ENCODE data around the gene EFNA5.

- TF ChIP-seq CREB5 (CRISPR knock-in tag; IDR thresholded peaks at IDR 0.05; ENCODE audit: low read depth) (no peak), OSR1 (CRISPR knock-in tag; IDR thresholded peaks at IDR 0.05) (no peak), PATZ1 (CRISPR knock-in tag; IDR thresholded peaks at IDR 0.05; ENCODE audit: borderline replicate concordance) (no peak)
Measured at GRCh38 chr5:107700481-107700880, 29.7 kb upstream of the EFNA5 start.
